ENCODE measurements around the gene BDKRB2.

DNA sequence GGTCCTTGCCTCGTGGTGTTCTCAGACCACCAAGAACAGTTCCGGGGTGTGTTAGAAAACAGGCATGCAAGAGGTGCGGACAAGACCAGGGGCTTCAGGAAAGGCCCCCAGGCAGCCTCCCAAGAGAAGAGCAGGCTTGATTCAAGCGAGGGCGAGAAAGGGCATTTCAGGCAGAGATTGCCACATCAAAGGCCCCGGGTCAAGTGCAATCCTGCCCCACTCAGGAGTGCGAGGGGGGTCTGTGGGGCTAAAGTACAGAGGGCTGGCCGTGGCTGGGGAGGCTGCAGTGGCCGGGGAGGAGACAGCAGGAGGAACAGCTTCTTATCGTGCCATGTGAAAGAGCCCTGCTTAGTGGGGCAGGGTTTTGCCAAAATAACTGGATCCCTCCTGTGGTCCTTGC, 2.7 kb upstream of the BDKRB2 start:
- TF ChIP-seq EZH2 (IDR thresholded peaks at IDR 0.05): no peak
- TF ChIP-seq POLR2AphosphoS5 (IDR thresholded peaks at IDR 0.05; ENCODE audit: borderline replicate concordance, low read depth, low read length): no peak
